ENCODE measurements around the gene BBIP1.

DNA sequence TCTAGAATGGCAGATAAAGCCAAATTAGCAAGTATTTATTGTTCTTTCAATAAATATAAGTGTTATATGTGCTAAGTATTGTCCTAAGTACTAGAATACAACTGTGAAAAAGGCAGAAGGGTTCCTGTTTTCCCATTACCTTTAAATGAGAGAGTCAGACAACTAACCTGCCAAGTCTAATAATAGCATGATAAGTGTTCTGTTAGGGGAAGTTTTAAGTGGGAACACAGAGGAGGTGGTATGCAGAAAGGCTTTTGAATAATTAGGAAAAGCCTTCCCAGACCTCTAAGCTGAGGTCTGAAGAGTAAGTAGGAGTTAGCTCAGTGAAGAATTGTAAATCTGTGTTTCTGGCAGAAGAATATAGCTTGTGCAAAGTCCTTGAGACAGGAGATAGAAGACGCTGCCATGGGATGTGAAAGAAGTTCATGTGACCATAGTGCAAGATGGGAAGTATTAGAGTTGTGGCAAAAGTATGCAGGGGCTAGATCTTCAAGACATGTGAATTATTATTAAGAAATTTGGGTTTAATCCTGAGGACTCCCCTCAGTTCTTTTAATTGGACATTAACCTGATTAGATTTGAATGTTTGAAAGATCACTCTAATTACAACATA, 12.9 kb upstream of the BBIP1 start:
- TF ChIP-seq SUZ12 (IDR thresholded peaks at IDR 0.05; ENCODE audit: extremely low read depth, insufficient read depth, insufficient read length) (no peak), ZNF274 (IDR thresholded peaks at IDR 0.05; ENCODE audit: low read depth, low read length) (no peak), YY1 (IDR thresholded peaks at IDR 0.05; ENCODE audit: insufficient read depth, insufficient read length) (no peak)

Data from NT2/D1 (cell line).